A172 (cell line): ENCODE measurements around the gene GLUL. TPM values are rescaled to one million over a fixed set of nuclear protein-coding genes. Genes with fewer than 3 reads are reported as not detected.

ENCODE experiments used
- total RNA-seq: library from RNA; depleted of rRNA; stranded (reverse); fragments of >200 nt; shearing (Covaris generic); gene quantifications from 2 replicates; pipeline ENCODE4 v1.2.3, GENCODE V29; 2014; rRNA removed

Gene GLUL
- total RNA-seq, 1 experiment from 2014 or later = 94.3 TPM

Other genes with a start within 250 kb of the GLUL start
- gene TEDDM1, start 8.9 kb upstream of the GLUL start, total RNA-seq = not detected in 2 replicates
- not detected in 2 replicates for gene RGSL1, start 58.4 kb upstream of the GLUL start, total RNA-seq
- 14.6 and 16.7 TPM in 2 replicates for gene RNASEL, start 197.5 kb upstream of the GLUL start, total RNA-seq
- 12.8 and 23.4 TPM in 2 replicates for gene RGS16, start 212.6 kb upstream of the GLUL start, total RNA-seq